Heart left ventricle (tissue), 13 donors: ENCODE results near the gene PRICKLE1.

Experiments used
- CTCF ChIP-seq, 12 donors: fragments of 200-600 bp; sonication (generic) in 4 of 12; IDR thresholded peaks; one replicate each; pipeline versions ENCODE4 v1.5.0 to v1.8.0; 2018 to 2022; ENCODE audit warnings: antibody characterized with exemption in 12 of 12, mild to moderate bottlenecking in 5 of 12
- POLR2A ChIP-seq, 2 donors: fragments of 450-650 bp; IDR thresholded peaks; one replicate each; pipeline ENCODE4 v1.6.1; 2017; ENCODE audit warnings: antibody characterized with exemption in 2 of 2, mild to moderate bottlenecking in 2 of 2, moderate library complexity in 2 of 2
- donor health status: ischemic (EF 13 %, LVEDD 7.1; RV severe dilation, severe dysfunction).
- donor health status: DM: no; HTN: yes; CAD: no.
- donor health status: DM: no; HTN: no; CAD: no.
- donor health status: ischemic (EF 25% LVEDD 6.9; RV normal size, moderate dysfunction).
- donor health status: ischemic (EF 25% LVEDD 5.7; RV mildly dilated, moderate dysfunction).
- donor health status: ischemic (EF 35%, LVEDD 5.7; RV mildly dilated, moderate dysfunction).
- donor health status: nonischemic (EF 11% LVEDD 7.7; RV severe dilation, severe dysfunction).
- donor health status: DM: yes; HTN: yes; CAD: no.
- donor health status: PGD.
- donor health status: ischemic (EF 29% LVEDD 5.4; RV normal size, mild dysfunction).
- donor health status: nonischemic (EF 23%, LVEDD 6.1; RV moderate dilation, normal function).

GRCh38 chr12:42633594-42633993 is 44.0 kb upstream of the PRICKLE1 start:
- TF ChIP-seq CTCF (IDR thresholded peaks at IDR 0.05) (no peak), POLR2A (IDR thresholded peaks at IDR 0.05) (no peak)
